Renal cortex interstitium (tissue), 11 donors: Measurements from ENCODE around the gene OGFR. TPM values are rescaled to one million over a fixed set of nuclear protein-coding genes. Genes with fewer than 3 reads are reported as not detected.

ENCODE experiments used
- DNase-seq, 11 donors: peaks; one replicate each; pipeline ENCODE4 v3.0.0-alpha.2; 2013; ENCODE audit warnings: low read depth in 9 of 11, low spot score in 4 of 11; ENCODE audit errors: extremely low read depth in 1 of 11
- polyA plus RNA-seq, 3 donors: library from polyadenylated mRNA; unstranded; fragments of 120-200 nt; gene quantifications; one replicate each; pipeline ENCODE4 v1.2.1, GENCODE V29; 2013; ENCODE audit not compliant: insufficient read length in 3 of 3

Gene OGFR
- polyA plus RNA-seq, 3 donors = 23.7 to 31.8 (median 31.1) TPM

GRCh38 chr20:62861726-62862336 is 57.2 kb downstream of the OGFR start, which contains the start of gene TCFL5:
TSS of gene TCFL5 (minus strand) at chr20:62861822. CDS start at chr20:62861670, 152 bp downstream.
- peak in 5 of 11 donors; percentile 55 to 75 (median 72) for DNase-seq

Other genes with a start within 250 kb of the OGFR start
- gene SLCO4A1, start 162.3 kb upstream of the OGFR start, polyA plus RNA-seq = 10 to 100 TPM in 1 of 3 donors, 1 to 10 TPM in 2; 3.3 to 20.5 (median 4.2) TPM
- 1 to 10 TPM; 1.2 to 3.0 (median 1.4) TPM for gene NTSR1, start 96.0 kb upstream of the OGFR start, polyA plus RNA-seq
- gene MRGBP, start 8.4 kb upstream of the OGFR start, polyA plus RNA-seq = 10 to 100 TPM; 16.0 to 16.8 (median 16.4) TPM
- 10 to 100 TPM; 14.5 to 27.3 (median 20.8) TPM for gene COL9A3, start 12.2 kb downstream of the OGFR start, polyA plus RNA-seq
- 10 to 100 TPM; 12.1 to 15.6 (median 12.8) TPM for gene TCFL5, start 57.0 kb downstream of the OGFR start, polyA plus RNA-seq
- 10 to 100 TPM; 61.4 to 74.1 (median 64.5) TPM for gene DIDO1, start 121.7 kb downstream of the OGFR start, polyA plus RNA-seq
- gene GID8, start 133.3 kb downstream of the OGFR start, polyA plus RNA-seq = 10 to 100 TPM; 53.6 to 55.9 (median 55.4) TPM
- gene SLC17A9, start 147.9 kb downstream of the OGFR start, polyA plus RNA-seq = 1 to 10 TPM; 1.0 to 2.6 (median 2.0) TPM
- gene BHLHE23, start 202.1 kb downstream of the OGFR start, polyA plus RNA-seq = under 1 TPM in 1 of 3 donors, not detected in 2; 0.09 TPM